GM19043 (cell line): ENCODE data around the gene FLNC.

ENCODE experiments used
- ATAC-seq: cut with Tn5 transposase; IDR thresholded peaks from one replicate; pipeline ENCODE4 v1.9.1; 2021; ENCODE audit warnings: low read depth; ENCODE audit not compliant: unreplicated experiment

FLNC gene

DNA sequence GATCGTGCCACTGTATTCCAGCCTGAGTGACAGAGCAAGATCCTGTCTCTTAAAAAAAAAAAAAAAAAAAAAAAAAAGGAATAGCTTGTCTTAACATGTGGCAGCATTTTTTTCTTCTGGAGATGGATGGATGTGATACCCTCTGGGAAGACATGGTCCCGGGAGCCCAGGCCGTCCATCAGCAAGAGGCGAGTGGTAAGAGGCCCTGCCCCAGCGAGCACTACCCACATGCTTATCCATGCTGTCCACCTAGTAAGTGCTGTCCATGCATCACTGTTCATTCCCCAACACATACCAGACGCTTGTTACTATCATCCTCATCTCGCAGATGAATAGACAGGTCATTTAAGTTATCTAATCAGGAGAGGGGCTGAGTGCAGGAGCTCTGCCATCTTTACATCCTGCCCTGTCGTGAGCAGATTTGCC, 45.3 kb downstream of the FLNC start:
- no peak for ATAC-seq

DNA sequence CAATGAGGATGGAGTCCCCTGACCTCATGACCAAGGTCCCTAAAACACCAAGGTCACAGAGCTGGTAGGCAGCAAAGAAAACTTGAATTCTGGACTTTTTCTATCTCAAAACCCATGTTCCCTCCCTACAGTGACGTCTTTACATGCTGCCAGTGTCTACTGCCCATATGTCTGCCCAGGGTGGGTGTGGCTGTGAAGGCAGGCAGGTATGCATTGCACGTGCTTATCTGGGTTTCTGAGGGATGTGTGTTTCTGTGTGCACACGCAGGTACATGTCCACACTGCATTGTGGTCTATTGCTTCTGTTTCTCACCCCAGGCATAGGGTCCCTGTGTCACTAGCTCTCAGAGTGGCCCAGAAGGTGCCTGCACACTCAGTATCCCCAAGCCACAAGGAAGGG, 45.9 kb downstream of the FLNC start:
- no peak for ATAC-seq

DNA sequence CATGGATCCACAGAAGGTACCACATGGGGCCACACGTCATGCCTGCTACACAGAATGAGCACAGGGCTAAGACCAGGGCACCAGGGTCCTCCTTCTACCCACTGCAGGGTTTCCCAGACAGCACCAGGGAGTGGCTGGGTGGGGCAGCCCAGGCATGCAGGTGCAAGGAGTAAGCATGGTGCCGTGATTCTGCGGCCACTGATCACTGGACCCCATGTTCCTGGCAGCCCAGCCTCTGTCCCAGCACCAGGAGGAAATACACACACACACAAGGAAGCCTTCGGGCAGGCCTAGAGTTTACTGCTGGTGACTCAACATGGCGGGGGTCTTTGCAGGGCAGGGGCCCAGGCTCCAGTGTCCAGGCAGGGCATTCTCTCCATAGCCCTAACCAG, 46.4 kb downstream of the FLNC start:
- ATAC-seq = no peak

DNA sequence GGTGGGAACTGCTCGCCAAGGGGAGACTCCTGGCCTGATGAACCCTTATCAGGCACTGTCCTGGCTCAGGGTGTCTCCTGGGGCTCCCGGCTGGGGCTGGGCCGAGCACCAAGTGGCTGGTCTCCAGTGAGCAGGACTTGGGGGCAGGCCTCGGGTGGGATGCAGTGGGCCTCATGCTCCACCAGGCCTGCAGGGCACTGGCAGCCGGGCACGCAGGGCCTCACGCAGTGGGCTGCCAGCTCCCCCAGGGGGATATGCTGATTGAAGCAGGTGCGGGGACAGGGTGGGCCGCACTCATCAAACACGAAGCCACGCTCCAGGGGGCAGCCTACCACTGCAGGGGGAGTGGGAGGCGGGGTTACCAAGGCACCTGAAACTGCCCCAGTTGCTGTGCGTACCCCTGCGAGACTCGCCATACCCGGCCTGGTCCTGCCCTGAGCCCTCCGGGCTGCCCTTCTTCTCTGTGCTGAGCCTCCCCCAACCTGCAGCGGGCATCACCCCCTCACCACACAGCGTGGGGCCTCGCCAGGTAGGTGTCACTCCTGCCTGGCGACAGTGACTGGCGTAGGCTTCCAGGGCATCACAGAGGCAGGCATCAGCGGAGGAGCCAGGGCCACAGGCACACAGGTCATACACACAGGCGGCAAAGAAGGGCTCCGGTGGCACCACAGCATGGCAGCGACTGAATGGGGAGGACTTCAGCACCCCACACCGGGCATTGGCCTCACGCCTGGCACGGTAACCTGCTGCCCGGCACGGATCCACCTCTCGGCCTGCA, 47.0 kb downstream of the FLNC start:
- no peak for ATAC-seq

- ATAC-seq = no peak
Observed at GRCh38 chr7:128877756-128878120, 47.5 kb downstream of the FLNC start.

GRCh38 chr7:128878226-128879105, 48.3 kb downstream of the FLNC start:
- no peak for ATAC-seq

DNA sequence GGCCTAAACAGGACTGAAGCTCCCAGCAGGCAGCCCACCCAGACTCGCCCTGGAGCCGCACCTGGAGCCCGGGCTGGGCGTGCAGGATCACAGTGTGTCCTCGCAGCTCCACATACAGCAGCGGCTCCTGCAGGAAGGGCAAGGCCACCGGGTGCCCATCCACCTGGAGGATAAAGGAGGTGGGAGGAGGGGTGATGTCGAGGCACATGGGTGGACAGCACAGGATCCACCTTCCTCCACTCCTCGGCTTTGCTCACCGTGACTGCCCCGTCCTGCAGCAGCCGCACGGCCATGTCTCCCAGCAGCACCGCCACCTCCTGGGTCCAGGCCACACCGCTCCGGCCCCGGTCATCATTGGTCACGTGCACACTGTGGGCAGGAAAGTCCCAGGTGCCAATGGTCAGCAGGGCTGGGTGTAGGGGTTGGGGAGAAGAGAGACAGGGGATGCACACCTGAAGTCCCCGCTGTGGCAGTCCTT, 49.3 kb downstream of the FLNC start:
- no peak for ATAC-seq

GRCh38 chr7:128879939-128880746, 49.9 kb downstream of the FLNC start:
- ATAC-seq = no peak

DNA sequence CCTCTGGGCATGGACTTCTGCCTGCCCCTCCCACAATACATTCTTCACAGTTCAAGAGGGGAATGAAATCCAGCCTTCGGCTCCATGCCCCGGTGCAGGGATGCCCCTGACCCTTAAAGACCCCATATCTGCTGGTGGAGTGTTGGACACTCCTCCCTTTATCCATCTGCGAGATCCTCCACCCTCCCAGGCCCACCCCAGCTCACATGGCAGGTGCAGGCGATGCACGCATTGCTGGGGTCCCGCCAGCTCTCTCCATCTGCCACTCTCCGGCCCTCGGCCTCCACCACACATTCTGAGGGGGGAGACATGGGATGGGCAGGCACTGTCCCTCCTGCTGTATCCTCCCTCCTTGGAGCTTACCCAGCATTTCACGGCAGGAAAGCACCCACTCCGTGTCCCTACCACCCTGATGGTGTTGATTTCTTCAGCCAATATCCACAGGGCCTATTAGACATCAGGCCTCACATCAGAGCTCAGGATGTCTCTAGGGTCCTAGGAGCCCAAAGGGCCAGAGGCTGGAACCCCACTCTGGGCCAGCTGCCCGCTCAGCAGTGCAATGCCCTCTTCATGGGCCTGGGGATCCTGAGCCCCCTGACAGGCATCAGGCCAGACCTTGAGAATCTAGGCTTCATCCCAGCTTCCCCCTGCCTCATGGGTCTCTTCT, 50.7 kb downstream of the FLNC start:
- ATAC-seq = no peak

- ATAC-seq = no peak
Observed at GRCh38 chr7:128881458-128882125, 51.4 kb downstream of the FLNC start.

GRCh38 chr7:128882134-128882533, 51.9 kb downstream of the FLNC start:
- ATAC-seq = no peak

DNA sequence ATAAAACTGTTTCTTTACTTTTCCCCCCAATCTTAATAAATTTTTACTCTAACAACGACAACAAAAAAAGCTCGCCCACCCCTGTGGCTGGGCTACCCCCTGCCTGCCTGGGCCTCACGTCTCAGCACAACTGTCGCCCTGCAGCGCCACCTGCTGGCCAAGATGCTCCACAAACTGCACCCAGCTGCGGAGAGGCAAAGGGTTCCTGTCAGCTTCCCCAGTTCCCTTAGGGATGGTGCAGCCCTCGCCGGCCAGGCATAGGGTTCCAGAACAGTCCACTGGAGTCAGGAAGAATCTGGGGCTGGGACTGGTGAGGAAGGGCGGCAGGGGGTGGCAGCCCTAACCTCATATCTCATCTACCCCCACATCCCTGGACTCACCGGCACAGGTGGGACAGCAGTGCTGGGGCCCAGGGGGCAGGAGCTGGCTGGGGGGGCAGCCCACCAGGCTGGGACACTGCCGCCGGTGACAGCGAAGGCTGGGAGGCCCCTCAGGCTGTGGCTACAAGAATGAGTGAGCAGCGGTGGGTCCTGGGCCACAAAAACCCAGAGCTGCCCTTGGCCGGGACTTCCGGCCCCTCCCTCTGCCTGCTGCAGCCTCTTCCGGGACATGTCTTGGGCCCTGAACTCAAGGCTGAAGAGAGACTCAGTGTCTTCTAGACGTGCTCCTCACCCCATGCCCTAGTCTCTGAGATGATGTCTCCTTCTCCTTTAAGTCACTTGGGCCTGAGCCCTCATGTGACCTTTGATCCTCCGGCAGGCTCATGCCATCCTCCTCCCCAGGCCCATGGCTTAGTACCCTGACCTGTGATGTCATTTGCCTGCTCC, 53.6 kb downstream of the FLNC start:
- ATAC-seq = no peak

GRCh38 chr7:128884561-128885369, 54.6 kb downstream of the FLNC start:
- ATAC-seq = no peak

DNA sequence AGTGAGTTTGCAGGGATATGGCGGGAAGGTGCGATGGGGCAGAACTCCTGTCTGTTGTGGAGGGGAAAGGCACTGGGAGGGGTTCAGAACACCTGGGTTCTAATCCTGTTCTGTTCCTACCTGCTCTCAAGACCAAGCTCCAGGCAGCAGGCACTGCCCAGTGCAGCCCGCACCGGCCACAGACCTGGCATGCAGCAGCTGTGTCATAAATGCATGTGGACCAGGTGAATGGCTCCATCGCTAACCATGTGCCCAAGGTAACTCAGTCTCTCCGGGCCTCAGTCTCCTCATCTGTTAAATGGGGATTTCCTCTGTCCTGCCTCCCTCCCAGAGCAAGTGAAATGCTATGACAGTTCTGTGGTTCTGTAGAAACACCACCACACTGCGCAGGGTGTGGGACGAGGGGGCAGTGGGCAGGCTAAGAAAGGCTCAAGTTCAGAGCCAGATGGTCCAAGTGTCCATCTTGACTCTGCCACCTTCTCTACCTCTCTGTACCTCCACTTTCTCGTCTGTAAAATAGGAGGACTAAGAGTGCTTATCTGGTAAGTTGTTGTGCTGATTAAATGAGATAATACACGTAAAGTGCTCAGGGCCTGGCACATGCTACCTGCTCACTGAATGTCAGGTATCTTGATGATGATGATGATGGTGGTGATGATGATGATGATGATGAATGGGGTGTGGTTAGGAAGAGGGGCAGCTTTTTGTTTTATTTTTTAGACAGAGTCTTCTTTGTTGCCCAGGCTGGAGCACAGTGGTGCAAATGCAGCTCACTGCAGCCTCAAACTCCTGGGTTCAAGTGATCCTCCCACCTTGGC, 55.4 kb downstream of the FLNC start:
- ATAC-seq = no peak

- ATAC-seq = no peak
Observed at GRCh38 chr7:128886391-128887168, 56.4 kb downstream of the FLNC start.

DNA sequence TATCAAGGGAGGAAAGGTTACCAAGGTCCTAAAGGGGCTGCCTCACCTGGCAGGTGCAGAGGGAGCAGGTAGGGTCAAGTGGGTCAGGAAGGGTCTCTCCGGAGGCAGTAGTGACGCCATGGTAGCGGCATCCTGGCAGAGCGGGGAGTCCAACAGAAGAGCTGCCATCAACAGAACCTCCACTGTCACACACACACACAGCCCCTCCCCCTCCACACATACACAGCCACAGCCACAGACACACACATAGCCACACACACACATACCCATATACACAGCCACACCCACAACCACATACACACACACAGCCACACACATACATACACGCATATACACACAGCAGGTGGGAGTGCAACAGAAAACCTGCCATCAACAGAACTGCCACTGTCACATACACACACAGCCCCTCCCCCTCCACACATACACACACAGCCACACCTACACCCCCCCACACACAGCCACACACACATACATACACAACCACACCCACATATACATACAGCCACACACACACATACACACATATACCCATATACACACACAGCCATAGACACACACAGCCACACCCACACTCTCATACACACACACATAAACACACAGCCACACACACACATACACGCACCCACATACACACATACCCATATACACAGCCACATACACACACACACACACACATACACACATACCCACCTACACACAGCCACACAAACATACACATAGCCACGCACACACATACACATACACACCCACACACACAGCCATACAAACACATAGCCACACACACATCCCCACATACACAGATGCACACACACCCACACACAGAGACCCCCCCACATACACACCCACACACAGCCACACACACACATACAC, 57.2 kb downstream of the FLNC start:
- no peak for ATAC-seq
